ENCODE measurements around the gene SOX18. TPM values are rescaled to one million over a fixed set of nuclear protein-coding genes. Genes with fewer than 3 reads are reported as not detected.
"Not testable (repeated sequence)": the region's sequence is repeated elsewhere in the genome, so short reads cannot be mapped to it uniquely, and the experiment has no call there.

Gene SOX18
- total RNA-seq, 3 donors from 2014 or later (not counting 1 experiment from before 2014, with no cell fraction given), result not detected

GRCh38 chr20:64087226-64087825, 37.9 kb upstream of the SOX18 start:
- H3K9me3 Mint-ChIP-seq; intact Hi-C loops (cut with micrococcal nuclease); H3K36me3 Mint-ChIP-seq; DNase-seq; ATAC-seq; H3K9me3 ChIP-seq (ENCODE audit: control insufficient read depth, insufficient read depth, low read length); H3K27ac Mint-ChIP-seq; H3K27ac ChIP-seq (ENCODE audit: low read length); H3K4me3 Mint-ChIP-seq; H3K36me3 ChIP-seq (ENCODE audit: control insufficient read depth, insufficient read depth, low read length); H3K4me3 ChIP-seq (ENCODE audit: low read length): not testable (repeated sequence)
- no CpG with 5 or more reads among the region's 36 CpGs for WGBS (ENCODE audit: insufficient coverage)
- peaks cover 10 to 16% of the 10 kb centered on the region in 2 donors for H3K4me1 Mint-ChIP-seq
- Histone ChIP-seq H3K27me3 (ENCODE audit: control insufficient read depth, insufficient read depth, low read length) (peaks cover 12% of the 10 kb centered on the region), H3K4me1 (ENCODE audit: control insufficient read depth, insufficient read depth, low read length) (peaks cover 18% of the 10 kb centered on the region)
- peaks cover 18 to 19% of the 10 kb centered on the region in 2 donors for H3K27me3 Mint-ChIP-seq (ENCODE audit: low read depth in 2 of 2)

- no peak for TF ChIP-seq CTCF (IDR thresholded peaks at IDR 0.05)
- ATAC-seq (no peak), DNase-seq (no peak)
- Mint-ChIP-seq H3K36me3 (no peaks in the 10 kb centered on the region), H3K4me1 (peaks cover 12 to 21% of the 10 kb centered on the region in 2 donors), H3K27ac (no peak overlapping the region), H3K9me3 (no peaks in the 10 kb centered on the region), H3K27me3 (ENCODE audit: low read depth in 2 of 2) (peaks cover 18 to 19% of the 10 kb centered on the region in 2 donors), H3K4me3 (no peak overlapping the region)
- Histone ChIP-seq H3K36me3 (ENCODE audit: control insufficient read depth, insufficient read depth, low read length) (no peaks in the 10 kb centered on the region), H3K27me3 (ENCODE audit: control insufficient read depth, insufficient read depth, low read length) (peaks cover 12% of the 10 kb centered on the region), H3K4me1 (ENCODE audit: control insufficient read depth, insufficient read depth, low read length) (peaks cover 22% of the 10 kb centered on the region), H3K27ac (ENCODE audit: low read length) (no peak overlapping the region), H3K9me3 (ENCODE audit: control insufficient read depth, insufficient read depth, low read length) (peaks cover 4% of the 10 kb centered on the region), H3K4me3 (ENCODE audit: low read length) (no peak overlapping the region)
- 98% methylated on average over 3 of the region's 11 CpGs for WGBS (ENCODE audit: insufficient coverage)
- intact Hi-C loops (cut with micrococcal nuclease), result no loop called here
Observed at GRCh38 chr20:64086801-64087200, 37.4 kb upstream of the SOX18 start.

GRCh38 chr20:64084685-64085152, 35.3 kb upstream of the SOX18 start:
- DNase-seq, result no peak
- ATAC-seq, result no peak
- Histone ChIP-seq H3K27me3 (ENCODE audit: control insufficient read depth, insufficient read depth, low read length) (peaks cover 12% of the 10 kb centered on the region), H3K4me1 (ENCODE audit: control insufficient read depth, insufficient read depth, low read length) (peaks cover 35% of the 10 kb centered on the region), H3K27ac (ENCODE audit: low read length) (no peak overlapping the region), H3K9me3 (ENCODE audit: control insufficient read depth, insufficient read depth, low read length) (peaks cover 4% of the 10 kb centered on the region), H3K4me3 (ENCODE audit: low read length) (no peak overlapping the region), H3K36me3 (ENCODE audit: control insufficient read depth, insufficient read depth, low read length) (no peaks in the 10 kb centered on the region)
- H3K27me3 Mint-ChIP-seq (ENCODE audit: low read depth in 2 of 2), result peaks cover 18 to 19% of the 10 kb centered on the region in 2 donors
- no peaks in the 10 kb centered on the region for H3K9me3 Mint-ChIP-seq
- H3K4me3 Mint-ChIP-seq, result peak overlapping the region; percentile 92
- peaks cover 15 to 30% of the 10 kb centered on the region in 2 donors for H3K4me1 Mint-ChIP-seq
- no peak for TF ChIP-seq CTCF (IDR thresholded peaks at IDR 0.05)
- 22% methylated on average over 23 of the region's 23 CpGs for WGBS (ENCODE audit: insufficient coverage)
- H3K27ac Mint-ChIP-seq, result peak overlapping the region in 1 of 2 donors; percentile 38
- H3K36me3 Mint-ChIP-seq, result no peaks in the 10 kb centered on the region
- intact Hi-C loops (cut with micrococcal nuclease), result no loop called here

- intact Hi-C loops (cut with micrococcal nuclease), result loop anchor here (2.0 kb wide), 1 partner anchor 37 kb away; no protein-coding TSS in a partner anchor
- WGBS (ENCODE audit: insufficient coverage), result 2% methylated on average over 86 of the region's 86 CpGs
- no peaks in the 10 kb centered on the region for H3K9me3 Mint-ChIP-seq
- ATAC-seq, result no peak
- peaks cover 12% of the 10 kb centered on the region for H3K27me3 ChIP-seq (ENCODE audit: control insufficient read depth, insufficient read depth, low read length)
- H3K27ac Mint-ChIP-seq, result peak within 1 kb of the TSS in 1 of 2 donors; percentile 38
- H3K27ac ChIP-seq (ENCODE audit: low read length), result no peak within 1 kb of the TSS
- peaks cover 35% of the 10 kb centered on the region for H3K4me1 ChIP-seq (ENCODE audit: control insufficient read depth, insufficient read depth, low read length)
- peak; percentile 4 for TF ChIP-seq CTCF (IDR thresholded peaks at IDR 0.05)
- peaks cover 4% of the 10 kb centered on the region for H3K9me3 ChIP-seq (ENCODE audit: control insufficient read depth, insufficient read depth, low read length)
- no peaks in the 10 kb centered on the region for H3K36me3 Mint-ChIP-seq
- peak in 1 of 2 donors; percentile 40 for DNase-seq
- H3K4me3 ChIP-seq (ENCODE audit: low read length), result no peak within 1 kb of the TSS
- peaks cover 15 to 31% of the 10 kb centered on the region in 2 donors for H3K4me1 Mint-ChIP-seq
- peak within 1 kb of the TSS; percentile 92 for H3K4me3 Mint-ChIP-seq
- H3K36me3 ChIP-seq (ENCODE audit: control insufficient read depth, insufficient read depth, low read length), result no peaks in the 10 kb centered on the region
- H3K27me3 Mint-ChIP-seq (ENCODE audit: low read depth in 2 of 2), result peaks cover 18 to 19% of the 10 kb centered on the region in 2 donors
Observed at GRCh38 chr20:64083804-64084684, 34.6 kb upstream of the SOX18 start, which contains the start of gene LKAAEAR1. TSS of gene LKAAEAR1 (minus strand) at chr20:64084398. CDS start at chr20:64084219, 179 bp downstream.

All from natural killer cell (primary cell).